Suppressor macrophage treated with lipopolysaccharide for 1 hour (primary cell): ENCODE data around the gene AGAP6.
"Not testable (repeated sequence)": the region's sequence is repeated elsewhere in the genome, so short reads cannot be mapped to it uniquely, and the experiment has no call there.

ENCODE experiments used
- DNase-seq, 3 donors: peaks; one replicate each; pipeline ENCODE4 v3.0.0-alpha.2; 2020 to 2022

AGAP6 gene

GRCh38 chr10:49988376-49988775 lies at the start of gene AGAP6:
TSS of gene AGAP6 (plus strand) at chr10:49988406. CDS start at chr10:49988716, 310 bp downstream.
- DNase-seq, result not testable (repeated sequence)

GRCh38 chr10:49941447-49942338 lies 46.5 kb upstream of the AGAP6 start, which contains the start of the genes PARG and TIMM23B:
TSS of gene PARG (minus strand) at chr10:49942027. CDS start at chr10:49941725, 302 bp downstream.
TSS of gene TIMM23B (plus strand) at chr10:49942053. CDS start at chr10:49942195, 142 bp downstream.
- peak; percentile 89 to 91 (median 90) for DNase-seq

- DNase-seq, result peak in 2 of 3 donors; percentile 1
These were observed 45.9 kb upstream of the AGAP6 start for GRCh38 chr10:49942339-49942705.

GRCh38 chr10:49943607-49944006 lies 44.6 kb upstream of the AGAP6 start:
- not testable (repeated sequence) for DNase-seq

- not testable (repeated sequence) for DNase-seq
These were observed 40.1 kb upstream of the AGAP6 start for GRCh38 chr10:49948142-49948541.

- not testable (repeated sequence) for DNase-seq
These were observed 39.5 kb upstream of the AGAP6 start for GRCh38 chr10:49948737-49949136.

- not testable (repeated sequence) for DNase-seq
These were observed 36.2 kb upstream of the AGAP6 start for GRCh38 chr10:49952006-49952405.

- DNase-seq, result peak in 1 of 3 donors; percentile 3
These were observed 35.1 kb upstream of the AGAP6 start for GRCh38 chr10:49953122-49953521.

GRCh38 chr10:49970331-49970857 lies 17.8 kb upstream of the AGAP6 start:
- not testable (repeated sequence) for DNase-seq

GRCh38 chr10:49971466-49971865 lies 16.7 kb upstream of the AGAP6 start:
- DNase-seq, result not testable (repeated sequence)

- not testable (repeated sequence) for DNase-seq
These were observed 16.1 kb upstream of the AGAP6 start for GRCh38 chr10:49972094-49972493.

- not testable (repeated sequence) for DNase-seq
These were observed 10.4 kb upstream of the AGAP6 start for GRCh38 chr10:49977756-49978155.

GRCh38 chr10:49987207-49987606 lies 999 bp upstream of the AGAP6 start:
- DNase-seq, result not testable (repeated sequence)

GRCh38 chr10:49995321-49995720 lies 7.1 kb downstream of the AGAP6 start:
- not testable (repeated sequence) for DNase-seq

- peak; percentile 24 to 64 (median 57) for DNase-seq
These were observed 25.8 kb downstream of the AGAP6 start for GRCh38 chr10:50014024-50014423.

GRCh38 chr10:50015596-50016220 lies 27.5 kb downstream of the AGAP6 start:
- DNase-seq, result not testable (repeated sequence)

- not testable (repeated sequence) for DNase-seq
These were observed 28.7 kb downstream of the AGAP6 start for GRCh38 chr10:50016926-50017325.

- DNase-seq, result not testable (repeated sequence)
These were observed 29.4 kb downstream of the AGAP6 start for GRCh38 chr10:50017646-50018045.

GRCh38 chr10:50019279-50019678 lies 31.1 kb downstream of the AGAP6 start:
- DNase-seq, result not testable (repeated sequence)

- not testable (repeated sequence) for DNase-seq
These were observed 32.3 kb downstream of the AGAP6 start for GRCh38 chr10:50020451-50021024.

GRCh38 chr10:50021646-50022045 lies 33.4 kb downstream of the AGAP6 start:
- no peak for DNase-seq

GRCh38 chr10:50024716-50025383 lies 36.6 kb downstream of the AGAP6 start:
- not testable (repeated sequence) for DNase-seq
